ENCODE data around the gene PAMR1.
A peak's percentile ranks its signal among the peaks of the same experiment; 100 is the strongest.

PAMR1 gene

GRCh38 chr11:35402751-35403660, 122.4 kb downstream of the PAMR1 start:
- DNase-seq (ENCODE audit: low read depth in 2 of 2), result no peak

DNA sequence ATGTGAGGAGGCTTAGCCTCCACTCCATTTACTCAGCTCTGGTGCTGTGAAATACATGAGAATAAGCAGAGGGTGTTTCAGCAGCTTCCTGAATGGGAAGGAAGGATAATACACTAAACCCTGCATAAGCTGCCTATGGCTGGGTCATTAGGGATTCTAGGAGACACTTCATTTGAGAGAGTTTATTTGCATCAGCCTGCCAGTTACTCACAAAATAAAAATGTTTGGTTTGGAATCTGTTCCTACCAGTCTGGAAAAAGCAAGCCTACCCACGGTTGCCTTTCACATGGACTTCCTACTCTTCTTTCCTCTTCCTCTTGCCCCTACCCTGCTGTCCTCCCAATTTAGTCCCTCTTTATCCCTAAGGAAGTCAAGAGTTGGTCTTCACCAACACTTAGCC, 126.5 kb downstream of the PAMR1 start:
- DNase-seq (ENCODE audit: low read depth in 2 of 2), result no peak

GRCh38 chr11:35394941-35395340, 130.5 kb downstream of the PAMR1 start:
- no peak for DNase-seq (ENCODE audit: low read depth in 2 of 2)

DNA sequence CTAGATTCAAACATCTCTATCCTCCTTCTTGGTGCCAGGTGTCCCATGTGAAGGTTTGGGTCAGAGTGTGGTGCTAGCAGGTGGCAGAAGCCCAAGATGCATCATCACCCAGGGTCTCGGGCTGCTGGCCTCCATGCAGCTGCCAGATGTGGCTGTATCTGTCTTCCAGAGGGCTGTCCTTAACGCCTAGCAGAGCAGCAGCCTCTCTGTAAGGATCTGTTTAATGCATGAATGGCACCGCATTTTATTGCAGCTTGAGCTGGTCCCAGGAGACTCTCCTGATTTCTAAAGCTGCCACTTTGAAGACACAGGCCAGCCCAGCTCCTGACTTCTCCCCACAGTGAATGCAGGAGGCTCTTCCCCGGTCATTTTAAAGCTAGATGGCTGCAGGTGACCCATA, 132.3 kb downstream of the PAMR1 start:
- DNase-seq (ENCODE audit: low read depth in 2 of 2), result no peak

- peak; percentile 79 to 81 for DNase-seq (ENCODE audit: low read depth in 2 of 2)
Measured at GRCh38 chr11:35391922-35392688, 133.3 kb downstream of the PAMR1 start.

DNA sequence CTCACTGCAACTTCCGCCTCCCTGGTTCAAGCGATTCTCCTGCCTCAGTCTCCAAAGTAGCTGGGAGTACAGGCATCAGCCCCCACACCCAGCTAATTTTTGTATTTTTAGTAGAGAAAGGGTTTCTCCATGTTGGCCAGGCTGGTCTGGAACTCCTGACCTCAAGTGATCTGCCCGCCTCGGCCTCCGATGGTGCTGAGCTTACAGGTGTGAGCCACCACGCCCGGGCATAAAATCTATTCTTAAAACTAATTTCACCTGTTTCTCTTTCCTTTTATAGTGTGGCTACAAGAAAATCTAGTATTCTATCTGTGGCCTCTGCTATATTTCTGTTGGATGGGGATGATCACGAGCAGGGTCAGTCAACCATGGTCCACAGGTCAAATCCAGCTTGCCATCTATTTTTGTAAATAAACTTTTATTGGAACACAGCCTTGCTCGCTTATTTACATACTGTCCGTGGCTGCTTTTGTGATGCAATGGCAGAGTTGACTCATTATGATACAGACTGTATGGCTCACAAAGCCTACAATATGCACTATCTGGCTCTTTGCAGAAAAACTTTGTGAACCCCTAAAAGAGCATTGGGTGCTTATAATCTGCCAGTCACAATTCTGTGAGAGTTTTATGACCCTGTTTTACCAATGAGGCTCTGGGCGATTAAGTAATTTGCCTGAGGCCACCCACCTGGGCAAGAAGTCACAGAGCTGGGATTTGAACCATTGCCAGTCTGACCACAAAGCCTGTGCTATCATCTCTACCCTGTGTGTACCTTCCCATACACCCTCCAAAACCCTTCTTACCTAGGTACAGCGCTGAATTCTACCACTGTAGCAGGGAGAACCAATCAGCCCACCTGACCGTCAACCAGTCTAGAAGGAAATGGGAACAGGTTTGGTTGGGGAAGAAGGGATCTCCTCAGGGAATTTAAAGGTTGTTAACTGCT, 134.4 kb downstream of the PAMR1 start:
- no peak for DNase-seq (ENCODE audit: low read depth in 2 of 2)

GRCh38 chr11:35389897-35390465, 135.4 kb downstream of the PAMR1 start:
- no peak for DNase-seq (ENCODE audit: low read depth in 2 of 2)

DNA sequence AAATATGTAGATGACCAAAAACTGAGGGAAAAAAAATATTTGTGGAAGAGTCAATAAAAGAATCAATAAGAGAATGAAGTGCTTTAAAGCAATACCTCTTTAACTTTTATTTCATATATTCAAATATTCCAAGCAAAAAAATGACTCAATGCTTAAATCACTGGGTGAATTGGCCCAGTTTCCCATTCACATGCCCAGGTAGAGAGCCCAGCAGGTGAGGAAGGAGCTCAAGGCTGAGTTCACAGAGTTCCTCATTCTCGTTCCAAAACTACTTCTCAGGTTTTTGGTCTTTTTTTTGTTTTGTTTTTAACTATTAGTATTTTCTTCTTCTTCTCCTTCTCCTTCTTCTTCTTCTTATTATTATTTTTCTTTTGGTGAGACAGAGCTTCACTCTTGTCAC, 136.3 kb downstream of the PAMR1 start:
- DNase-seq (ENCODE audit: low read depth in 2 of 2), result no peak

DNA sequence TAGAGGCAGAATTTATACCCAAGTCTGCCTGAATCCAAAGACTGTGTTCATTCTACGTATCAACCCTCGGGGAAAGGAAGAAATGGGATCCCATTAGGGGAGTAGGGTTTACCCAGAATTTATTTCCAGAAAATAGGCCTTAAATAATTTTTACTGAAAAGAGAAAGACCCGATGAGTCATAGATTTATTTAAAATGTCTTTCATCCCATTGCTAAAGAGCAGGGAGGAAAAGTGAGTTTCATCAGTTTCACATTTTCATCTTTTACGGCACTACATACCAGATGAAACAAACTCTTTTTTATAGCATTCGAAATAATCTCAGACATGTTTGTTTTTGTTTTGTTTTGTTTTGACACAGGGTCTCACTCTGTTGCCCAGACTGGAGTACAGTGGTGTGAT, 137.4 kb downstream of the PAMR1 start:
- DNase-seq (ENCODE audit: low read depth in 2 of 2), result no peak

GRCh38 chr11:35387111-35387982, 138.1 kb downstream of the PAMR1 start:
- DNase-seq (ENCODE audit: low read depth in 2 of 2), result no peak

GRCh38 chr11:35383953-35384352, 141.5 kb downstream of the PAMR1 start:
- no peak for DNase-seq (ENCODE audit: low read depth in 2 of 2)

All from stimulated activated CD8-positive, alpha-beta memory T cell treated with anti-CD3 and anti-CD28 coated beads, Interleukin-2, amount 100 ng/mL, for 48 hours (primary cell).